HG03558 (cell line): ENCODE data around the gene CHRM1.

Experiments used
- ATAC-seq: cut with Tn5 transposase; IDR thresholded peaks from one replicate; pipeline ENCODE4 v1.9.1; 2021; ENCODE audit warnings: moderate number of reproducible peaks; ENCODE audit not compliant: unreplicated experiment; ENCODE audit errors: extremely low read depth

Gene CHRM1

GRCh38 chr11:62908468-62909072 lies 12.6 kb downstream of the CHRM1 start:
- no peak for ATAC-seq

- no peak for ATAC-seq
These were observed 15.1 kb downstream of the CHRM1 start for GRCh38 chr11:62905927-62906531.

GRCh38 chr11:62905296-62905695 lies 15.9 kb downstream of the CHRM1 start:
- ATAC-seq: no peak

GRCh38 chr11:62902932-62903331 lies 18.2 kb downstream of the CHRM1 start:
- ATAC-seq: no peak

GRCh38 chr11:62898027-62898426 lies 23.1 kb downstream of the CHRM1 start:
- no peak for ATAC-seq

- ATAC-seq: no peak
These were observed 23.9 kb downstream of the CHRM1 start for GRCh38 chr11:62897311-62897710.

- ATAC-seq: no peak
These were observed 25.1 kb downstream of the CHRM1 start for GRCh38 chr11:62896049-62896448.

GRCh38 chr11:62895501-62895900 lies 25.7 kb downstream of the CHRM1 start:
- ATAC-seq: no peak

- no peak for ATAC-seq
These were observed 28.9 kb downstream of the CHRM1 start for GRCh38 chr11:62892077-62892922.

GRCh38 chr11:62889484-62890437 lies 31.4 kb downstream of the CHRM1 start:
- no peak for ATAC-seq

GRCh38 chr11:62889126-62889483 lies 32.1 kb downstream of the CHRM1 start:
- ATAC-seq: no peak

GRCh38 chr11:62888406-62888805 lies 32.8 kb downstream of the CHRM1 start:
- ATAC-seq: no peak

- ATAC-seq: no peak
These were observed 35.9 kb downstream of the CHRM1 start for GRCh38 chr11:62885137-62885750.

- no peak for ATAC-seq
These were observed 37.5 kb downstream of the CHRM1 start for GRCh38 chr11:62883673-62884072.

- no peak for ATAC-seq
These were observed 38.2 kb downstream of the CHRM1 start for GRCh38 chr11:62882788-62883501.

- no peak for ATAC-seq
These were observed 38.8 kb downstream of the CHRM1 start for GRCh38 chr11:62882431-62882749.

- no peak for ATAC-seq
These were observed 39.4 kb downstream of the CHRM1 start for GRCh38 chr11:62881579-62882430.

GRCh38 chr11:62880803-62881578 lies 40.2 kb downstream of the CHRM1 start, which contains the start of gene SLC3A2:
TSS of gene SLC3A2 (plus strand) at chr11:62880896. CDS start at chr11:62881024, 128 bp downstream.
- ATAC-seq: no peak
